GM21381 (cell line): ENCODE results near the gene TARS3.

ENCODE experiments used
- ATAC-seq: cut with Tn5 transposase; IDR thresholded peaks from one replicate; pipeline ENCODE4 v1.9.1; 2021; ENCODE audit warnings: mild to moderate bottlenecking, moderate library complexity; ENCODE audit not compliant: unreplicated experiment

Gene TARS3

GRCh38 chr15:101702077-101702476, 22.2 kb downstream of the TARS3 start:
- ATAC-seq, result no peak

GRCh38 chr15:101698314-101698713, 26.0 kb downstream of the TARS3 start:
- ATAC-seq, result no peak

DNA sequence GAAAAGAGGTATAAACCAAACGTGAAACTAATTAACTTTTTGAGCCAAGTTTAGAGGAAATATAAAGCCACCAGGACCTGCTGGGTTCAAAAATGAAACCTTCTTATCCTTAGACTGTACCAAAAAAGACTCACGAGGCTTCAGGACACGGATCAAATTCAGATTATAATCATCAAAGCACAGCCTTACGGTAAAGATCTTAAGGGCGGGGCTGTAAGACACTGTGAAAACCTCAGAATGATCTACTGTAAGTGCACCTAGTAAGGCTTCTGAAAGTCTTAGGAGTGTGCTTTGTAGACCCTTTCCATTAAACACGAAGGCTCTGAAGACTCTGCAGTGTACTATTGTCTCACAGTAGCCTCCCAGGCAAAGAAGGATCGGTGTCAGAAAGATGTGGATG, 26.8 kb downstream of the TARS3 start:
- ATAC-seq, result no peak

- no peak for ATAC-seq
Observed at GRCh38 chr15:101696829-101697228, 27.4 kb downstream of the TARS3 start.

DNA sequence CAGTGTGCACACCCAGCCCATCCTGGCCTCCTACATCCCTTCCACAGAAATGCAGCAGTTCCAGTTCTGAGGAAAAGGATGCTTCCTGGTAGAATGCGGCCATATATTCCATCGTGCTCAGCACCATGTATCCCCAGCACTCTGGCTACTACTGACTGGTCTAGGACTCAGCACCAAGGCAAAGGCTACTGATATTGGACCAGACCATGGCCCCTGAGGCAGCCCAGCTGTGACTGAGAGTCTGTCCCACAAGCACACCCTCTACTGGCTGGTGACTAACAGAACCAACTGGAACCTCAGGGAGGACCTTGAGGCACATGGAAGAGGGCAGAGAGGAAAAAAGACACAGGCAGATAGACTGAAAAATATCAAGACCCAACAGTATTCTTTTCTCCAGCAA, 30.0 kb downstream of the TARS3 start:
- no peak for ATAC-seq

DNA sequence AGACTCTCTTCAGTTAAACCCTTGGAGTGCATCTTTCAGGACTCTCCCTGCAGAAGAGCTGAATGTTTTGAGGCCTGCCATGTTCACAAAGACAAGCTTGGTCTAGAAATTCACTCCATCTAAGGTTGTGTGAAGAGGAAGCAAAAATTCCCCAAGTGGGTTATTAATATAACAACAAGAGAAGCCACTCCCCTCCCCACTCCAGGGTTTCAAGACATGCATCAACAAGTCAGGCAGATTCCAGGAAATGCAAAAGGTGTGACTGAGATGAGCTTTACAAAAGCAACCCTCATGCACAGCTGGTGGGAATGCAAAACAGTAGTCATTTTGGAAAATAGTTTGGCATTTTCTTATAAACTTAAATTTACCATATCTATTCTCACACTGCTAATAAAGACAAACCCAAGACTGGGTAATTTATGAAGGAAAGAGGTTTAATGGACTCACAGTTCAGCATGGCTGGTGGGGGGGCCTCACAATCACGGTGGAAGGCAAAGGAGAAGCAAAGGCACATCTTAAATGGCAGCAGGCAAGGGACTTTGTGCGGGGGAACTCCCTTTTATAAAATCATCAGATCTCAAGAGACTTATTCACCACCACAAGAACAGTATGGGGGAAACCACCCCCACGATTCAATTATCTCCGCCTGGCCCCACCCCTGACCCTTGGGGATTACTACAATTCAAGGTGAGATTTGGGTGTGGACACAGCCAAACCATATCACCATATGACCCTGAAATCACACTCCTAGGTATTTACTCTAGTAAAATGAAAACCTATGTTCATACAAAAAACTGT, 31.3 kb downstream of the TARS3 start:
- ATAC-seq, result no peak

GRCh38 chr15:101689901-101690300, 34.4 kb downstream of the TARS3 start:
- ATAC-seq, result no peak

- no peak for ATAC-seq
Observed at GRCh38 chr15:101686718-101687117, 37.6 kb downstream of the TARS3 start.

- no peak for ATAC-seq
Observed at GRCh38 chr15:101684877-101685276, 39.4 kb downstream of the TARS3 start.

DNA sequence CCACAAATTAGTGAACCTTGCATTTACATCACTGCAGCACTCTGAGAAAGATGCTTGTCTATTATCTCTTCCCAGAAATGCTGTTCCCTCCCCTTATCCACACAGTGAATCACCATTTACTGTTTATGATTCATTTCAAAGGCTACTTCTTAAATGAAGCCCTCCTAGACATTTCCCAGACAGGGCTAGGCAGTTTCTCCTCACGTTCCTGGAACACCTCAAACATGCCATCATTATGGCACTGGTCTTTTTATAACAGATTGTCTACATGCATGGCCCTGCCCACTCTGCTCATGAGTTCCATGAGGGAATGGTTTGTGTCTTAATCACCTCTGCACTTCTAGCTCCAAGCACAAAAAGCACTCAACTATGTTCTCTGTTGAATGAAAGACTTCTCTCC, 39.9 kb downstream of the TARS3 start:
- no peak for ATAC-seq

DNA sequence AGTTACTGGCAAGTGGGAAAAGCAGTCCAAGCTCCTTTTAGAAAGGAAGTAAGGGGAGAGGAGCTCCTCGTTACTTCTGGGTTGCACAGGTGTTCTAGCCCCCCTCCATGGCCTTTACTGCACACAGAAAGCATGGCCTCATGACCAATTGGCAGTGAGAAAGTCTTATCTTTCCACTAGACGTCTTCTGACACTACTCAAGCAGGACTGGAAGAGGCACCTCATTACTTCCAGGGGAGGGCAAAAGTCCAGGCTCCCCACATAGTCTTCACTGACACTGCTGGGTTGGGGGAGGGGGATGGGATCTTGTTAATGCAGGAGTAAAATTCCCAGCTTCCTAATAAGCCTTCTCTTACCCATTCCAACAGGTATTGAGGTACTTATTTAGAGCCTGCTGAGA, 44.5 kb downstream of the TARS3 start:
- no peak for ATAC-seq

DNA sequence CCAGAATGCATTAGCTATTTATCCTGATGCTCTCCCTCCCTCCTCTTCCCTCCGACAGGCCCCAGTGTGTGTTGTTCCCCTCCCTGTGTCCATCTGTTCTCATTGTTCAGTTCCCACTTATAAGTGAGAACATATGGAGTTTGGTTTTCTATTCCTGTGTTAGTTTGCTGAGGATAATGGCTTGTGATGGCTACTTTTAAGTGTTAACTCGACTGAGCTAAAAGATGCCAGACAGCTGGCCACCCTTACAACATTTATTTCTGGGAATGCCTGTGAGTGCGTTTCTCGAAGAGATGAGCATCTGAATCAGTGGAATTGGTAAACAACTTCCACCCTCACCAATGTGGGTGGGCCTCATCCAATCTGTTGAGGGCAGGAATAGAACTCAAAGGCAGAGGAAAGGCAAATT, 47.3 kb downstream of the TARS3 start:
- ATAC-seq, result no peak

- peak; percentile 91 for ATAC-seq
Observed at GRCh38 chr15:101675796-101676582, 48.3 kb downstream of the TARS3 start.

GRCh38 chr15:101675015-101675414, 49.3 kb downstream of the TARS3 start:
- ATAC-seq, result no peak

DNA sequence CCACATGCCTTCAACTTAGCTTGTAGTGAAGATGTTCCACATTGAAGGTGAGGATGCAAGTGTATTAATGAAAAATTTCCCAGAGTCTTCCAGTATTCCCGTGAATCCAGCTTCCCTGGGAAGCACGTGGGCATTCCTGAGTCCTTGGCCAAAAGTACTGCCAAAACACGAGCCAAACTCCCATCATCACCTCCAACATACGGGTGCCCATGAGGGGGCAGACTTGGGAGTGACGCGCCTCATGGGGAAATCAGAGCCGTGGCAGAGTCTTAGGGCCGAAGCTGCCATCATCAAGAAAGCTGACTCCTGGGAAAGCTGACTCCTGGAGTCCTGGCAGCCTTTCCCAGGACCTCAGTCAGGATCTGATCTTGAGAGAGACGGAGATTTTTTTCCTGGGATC, 52.0 kb downstream of the TARS3 start:
- ATAC-seq, result no peak

GRCh38 chr15:101669744-101670143, 54.5 kb downstream of the TARS3 start:
- no peak for ATAC-seq

DNA sequence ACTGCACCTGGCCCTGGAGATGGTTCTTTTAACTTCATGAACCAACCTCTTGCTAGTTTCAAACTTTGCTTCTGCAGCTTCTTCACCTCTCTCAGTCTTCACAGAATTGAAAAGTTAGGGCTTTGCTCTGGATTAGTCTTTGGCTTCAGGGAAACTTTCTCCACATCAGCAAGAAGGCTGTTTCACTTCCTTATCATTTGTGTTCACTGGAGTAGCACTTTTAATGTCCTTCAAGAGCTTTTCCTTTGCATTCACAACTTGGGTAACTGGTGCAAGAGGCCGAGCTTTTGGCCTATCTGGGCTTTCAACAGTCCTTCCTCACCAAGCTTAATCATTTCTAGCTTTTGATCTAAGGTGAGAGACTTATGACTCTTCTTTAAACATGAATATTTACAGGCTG, 56.4 kb downstream of the TARS3 start:
- no peak for ATAC-seq

GRCh38 chr15:101664303-101664913, 59.9 kb downstream of the TARS3 start:
- no peak for ATAC-seq

DNA sequence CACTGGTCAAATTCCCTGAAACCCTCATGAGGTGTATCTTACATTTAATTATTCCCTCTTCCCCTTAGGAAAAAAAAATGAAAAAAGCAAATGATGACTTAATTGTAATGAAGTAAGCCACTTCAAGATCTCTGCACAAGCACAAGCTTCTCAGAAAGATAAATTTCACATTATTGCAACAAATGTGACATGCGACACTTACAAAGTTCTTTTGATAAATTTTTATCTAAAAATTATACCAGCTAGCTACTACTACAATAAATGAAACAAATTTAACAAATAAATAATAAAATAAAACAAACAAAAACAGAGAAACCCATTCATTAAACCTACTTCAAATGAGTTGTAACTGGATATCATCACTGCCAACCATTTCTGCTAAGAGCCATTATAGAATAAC, 62.1 kb downstream of the TARS3 start:
- no peak for ATAC-seq

- ATAC-seq, result no peak
Observed at GRCh38 chr15:101660005-101660404, 64.3 kb downstream of the TARS3 start.

GRCh38 chr15:101657968-101658784, 66.1 kb downstream of the TARS3 start:
- no peak for ATAC-seq
